Breast epithelium (tissue), 3 donors: ENCODE results near the gene POLR3B.

ENCODE experiments used
- CTCF ChIP-seq, 3 donors: fragments of 450-650 bp; IDR thresholded peaks; one replicate each; pipeline ENCODE4 v1.5.1; 2016 to 2017; ENCODE audit warnings: antibody characterized with exemption in 3 of 3, mild to moderate bottlenecking in 3 of 3, moderate library complexity in 3 of 3
- POLR2A ChIP-seq: fragments of 450-650 bp; IDR thresholded peaks from one replicate; pipeline ENCODE4 v1.6.1; 2016; ENCODE audit warnings: antibody characterized with exemption, mild to moderate bottlenecking, moderate library complexity
- POLR2AphosphoS5 ChIP-seq, 3 donors: sonication (generic); formaldehyde crosslinking; IDR thresholded peaks; one replicate each; pipeline ENCODE4 v1.6.1; 2017; ENCODE audit warnings: antibody characterized with exemption in 3 of 3

GRCh38 chr12:106461730-106462129, 104.2 kb downstream of the POLR3B start:
- no peak for TF ChIP-seq POLR2AphosphoS5 (IDR thresholded peaks at IDR 0.05)
- no peak for TF ChIP-seq CTCF (IDR thresholded peaks at IDR 0.05)
- no peak for TF ChIP-seq POLR2A
